Measurements from ENCODE around the gene FAM117B. TPM values are rescaled to one million over a fixed set of nuclear protein-coding genes. Genes with fewer than 3 reads are reported as not detected.
A peak's percentile ranks its signal among the peaks of the same experiment; 100 is the strongest.

Gene FAM117B
- total RNA-seq: 10 to 100 TPM in 3 of 4 donors, 1 to 10 TPM in 1; 9.2 to 17.5 (median 12.5) TPM

- Histone ChIP-seq H3K27me3 (no peaks in the 10 kb centered on the region), H3K9me3 (no peaks in the 10 kb centered on the region), H3K36me3 (no peaks in the 10 kb centered on the region), H3K4me1 (peaks cover 0 to 29% (median 8%) of the 10 kb centered on the region in 4 donors), H3K27ac (peak within 1 kb of the TSS; percentile 86 to 97 (median 96)), H3K4me3 (peak within 1 kb of the TSS; percentile 90 to 99 (median 93))
- TF ChIP-seq EP300 (IDR thresholded peaks at IDR 0.05): peak; percentile 55 to 81
- TF ChIP-seq CTCF (IDR thresholded peaks at IDR 0.05): no peak
- peak; percentile 71 to 81 for TF ChIP-seq POLR2A (IDR thresholded peaks at IDR 0.05)
- peak; percentile 95 to 98 for DNase-seq (ENCODE audit: low spot score in 2 of 2)
- WGBS, 2 donors: 0 to 1% methylated on average over 25 to 50 of the region's 80 CpGs
Measured at GRCh38 chr2:202634556-202635427, at the start of gene FAM117B. FAM117B (plus strand) TSS chr2:202634969; CDS start chr2:202635188, 219 bp downstream.

GRCh38 chr2:202588647-202589581 lies 45.9 kb upstream of the FAM117B start:
- no peaks in the 10 kb centered on the region for H3K27me3 ChIP-seq
- peak; percentile 39 to 68 for DNase-seq (ENCODE audit: low spot score in 2 of 2)
- TF ChIP-seq EP300 (IDR thresholded peaks at IDR 0.05) (no peak), CTCF (IDR thresholded peaks at IDR 0.05) (peak; percentile 83 to 95 (median 91))
- no peaks in the 10 kb centered on the region for H3K36me3 ChIP-seq
- H3K4me1 ChIP-seq: peaks cover 0 to 12% (median 3%) of the 10 kb centered on the region in 4 donors
- 17 to 24% methylated on average over 11 to 16 of the region's 17 CpGs for WGBS, 2 donors
- peaks cover 0 to 6% (median 0%) of the 10 kb centered on the region in 4 donors for H3K9me3 ChIP-seq
- peak overlapping the region in 1 of 4 donors; percentile 48 for H3K27ac ChIP-seq
- H3K4me3 ChIP-seq: peak overlapping the region in 2 of 4 donors; percentile 10 to 18

- TF ChIP-seq EP300 (IDR thresholded peaks at IDR 0.05) (no peak), CTCF (IDR thresholded peaks at IDR 0.05) (no peak), POLR2A (IDR thresholded peaks at IDR 0.05) (no peak)
- no peaks in the 10 kb centered on the region for H3K9me3 ChIP-seq
- H3K36me3 ChIP-seq: no peaks in the 10 kb centered on the region
- H3K27ac ChIP-seq: no peak overlapping the region
- no peaks in the 10 kb centered on the region for H3K27me3 ChIP-seq
- WGBS, 2 donors: 94 to 98% methylated on average over 4 of the region's 4 CpGs
- peaks cover 0 to 12% (median 3%) of the 10 kb centered on the region in 4 donors for H3K4me1 ChIP-seq
- H3K4me3 ChIP-seq: no peak overlapping the region
- DNase-seq (ENCODE audit: low spot score in 2 of 2): no peak
Measured at GRCh38 chr2:202589582-202589949, 45.2 kb upstream of the FAM117B start.

GRCh38 chr2:202592566-202592965 lies 42.2 kb upstream of the FAM117B start:
- Histone ChIP-seq H3K27me3 (no peaks in the 10 kb centered on the region), H3K4me3 (no peak overlapping the region), H3K4me1 (peaks cover 0 to 12% (median 3%) of the 10 kb centered on the region in 4 donors), H3K27ac (no peak overlapping the region), H3K9me3 (no peaks in the 10 kb centered on the region), H3K36me3 (no peaks in the 10 kb centered on the region)
- DNase-seq (ENCODE audit: low spot score in 2 of 2): no peak
- WGBS, 2 donors: 75 to 91% methylated on average over 2 of the region's 2 CpGs
- TF ChIP-seq POLR2A (IDR thresholded peaks at IDR 0.05) (no peak), EP300 (IDR thresholded peaks at IDR 0.05) (no peak), CTCF (IDR thresholded peaks at IDR 0.05) (no peak)

All from tibial nerve (tissue), 4 donors.